SK-N-MC (cell line): Measurements from ENCODE around the gene DNA2.

Experiments used
- EZH2 ChIP-seq: fragments of 200-600 bp; sonication (generic); IDR thresholded peaks from one replicate; pipeline ENCODE4 v1.6.1; 2017; ENCODE audit warnings: antibody characterized with exemption
- POLR2AphosphoS5 ChIP-seq: IDR thresholded peaks from 2 replicates; pipeline ENCODE4 v1.6.1; 2012; ENCODE audit warnings: mild to moderate bottlenecking, low read depth, low read length, borderline replicate concordance

GRCh38 chr10:68442971-68443370 is 28.8 kb downstream of the DNA2 start:
- TF ChIP-seq POLR2AphosphoS5 (no peak), EZH2 (no peak)
